Measurements from ENCODE around the gene NPPC.

- no peak for TF ChIP-seq CTCF (IDR thresholded peaks at IDR 0.05)
- no peak for TF ChIP-seq RFX5 (IDR thresholded peaks at IDR 0.05)
- TF ChIP-seq JUNB (IDR thresholded peaks at IDR 0.05), result no peak
- no peak for TF ChIP-seq POLR2A (IDR thresholded peaks at IDR 0.05; ENCODE audit: low read length)
- no peak for TF ChIP-seq EHMT2 (IDR thresholded peaks at IDR 0.05; ENCODE audit: low read depth)
- TF ChIP-seq SREBF2 (IDR thresholded peaks at IDR 0.05), result no peak
- TF ChIP-seq ZNF302 (CRISPR knock-in tag; IDR thresholded peaks at IDR 0.05), result no peak
- TF ChIP-seq MAX (IDR thresholded peaks at IDR 0.05), result no peak
- TF ChIP-seq BCL3 (IDR thresholded peaks at IDR 0.05), result no peak
- no peak for TF ChIP-seq RCOR1 (IDR thresholded peaks at IDR 0.05; ENCODE audit: low read depth, low read length)
Measured at GRCh38 chr2:231928901-231929725, 2.9 kb upstream of the NPPC start.

Measured in A549 (cell line).